Fibroblast of skin of right quadriceps (primary cell): Measurements from ENCODE around the gene HOXA10.

ENCODE experiments used
- DNase-seq: peaks from one replicate; pipeline ENCODE4 v3.0.0-alpha.2; 2013

HOXA10 gene

GRCh38 chr7:27154901-27155815 lies 19.0 kb downstream of the HOXA10 start:
- no peak for DNase-seq

- DNase-seq, result no peak
These were observed 19.8 kb downstream of the HOXA10 start for GRCh38 chr7:27154369-27154768.

- DNase-seq, result no peak
These were observed 20.6 kb downstream of the HOXA10 start for GRCh38 chr7:27153526-27153925.

GRCh38 chr7:27152816-27153442 lies 21.2 kb downstream of the HOXA10 start:
- no peak for DNase-seq

- peak; percentile 88 for DNase-seq
These were observed 21.9 kb downstream of the HOXA10 start, which contains the start of gene HOXA3 for GRCh38 chr7:27151931-27152815. TSS of gene HOXA3 (minus strand) at chr7:27152583. CDS start at chr7:27110640, 41,943 bp downstream.

- DNase-seq, result no peak
These were observed 22.7 kb downstream of the HOXA10 start for GRCh38 chr7:27151341-27151930.

GRCh38 chr7:27150568-27151340 lies 23.4 kb downstream of the HOXA10 start:
- DNase-seq, result peak; percentile 82

GRCh38 chr7:27149842-27150567 lies 24.1 kb downstream of the HOXA10 start:
- DNase-seq, result no peak

GRCh38 chr7:27148756-27149641 lies 25.1 kb downstream of the HOXA10 start:
- DNase-seq, result peak; percentile 26

- no peak for DNase-seq
These were observed 25.9 kb downstream of the HOXA10 start for GRCh38 chr7:27148031-27148755.

- peak; percentile 45 for DNase-seq
These were observed 26.7 kb downstream of the HOXA10 start, which contains the start of gene HOXA6 for GRCh38 chr7:27147199-27148030. TSS of gene HOXA6 (minus strand) at chr7:27147774. CDS start at chr7:27147749, 25 bp downstream.

- no peak for DNase-seq
These were observed 27.5 kb downstream of the HOXA10 start for GRCh38 chr7:27146491-27147198.

GRCh38 chr7:27145914-27146412 lies 28.2 kb downstream of the HOXA10 start:
- no peak for DNase-seq

GRCh38 chr7:27145165-27145913 lies 28.8 kb downstream of the HOXA10 start:
- no peak for DNase-seq

- no peak for DNase-seq
These were observed 29.3 kb downstream of the HOXA10 start for GRCh38 chr7:27144781-27145164.

GRCh38 chr7:27143950-27144780 lies 30.0 kb downstream of the HOXA10 start:
- DNase-seq, result no peak
